Measurements from ENCODE around the gene TMEM132C.

DNA sequence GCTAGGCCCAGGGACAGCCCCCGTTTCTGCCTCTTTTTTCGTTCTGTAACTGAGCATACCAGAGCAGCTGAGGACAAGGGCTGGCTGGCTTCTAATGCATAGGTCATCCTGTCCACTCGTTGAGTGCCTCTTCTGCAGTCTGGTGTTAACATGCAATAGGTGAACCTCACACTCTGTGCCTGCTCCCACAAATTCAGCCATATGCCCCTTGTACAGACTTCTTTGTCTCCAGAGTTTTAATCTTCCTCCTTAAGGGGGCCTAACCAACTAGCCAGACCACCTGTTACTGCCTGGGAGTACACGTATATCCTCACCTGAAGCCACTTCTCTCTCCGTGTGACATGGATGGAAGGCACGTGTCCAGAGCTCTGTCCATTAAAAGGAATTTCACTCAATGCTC is 445.7 kb downstream of the TMEM132C start:
- TF ChIP-seq NFRKB (IDR thresholded peaks at IDR 0.05): no peak
- TF ChIP-seq FOXK2 (IDR thresholded peaks at IDR 0.05): no peak
